ENCODE results near the gene PSD.

The PSD gene

DNA sequence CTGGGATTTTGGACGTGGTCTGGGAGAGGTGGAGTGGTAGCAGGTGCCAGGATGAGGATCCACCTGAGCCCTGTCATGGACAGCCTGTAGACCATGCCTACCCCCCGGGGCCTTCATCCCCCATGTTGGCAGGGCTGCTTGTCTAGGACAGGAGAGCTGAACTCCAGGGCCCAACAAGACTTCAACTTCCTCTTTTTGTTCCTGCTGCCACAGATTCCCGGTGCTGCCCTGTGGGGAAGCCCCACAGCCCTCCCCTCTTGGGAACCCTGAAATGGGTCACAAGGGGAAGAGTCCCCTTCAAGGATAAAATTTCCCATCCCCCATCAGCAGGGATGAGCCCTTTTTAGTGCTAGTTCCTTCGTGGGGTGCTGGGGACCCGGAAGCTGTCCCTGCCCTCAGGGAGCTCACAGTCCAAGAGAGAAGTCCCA is 15.0 kb upstream of the PSD start:
- peaks cover 16% of the 10 kb centered on the region for H3K4me1 ChIP-seq (ENCODE audit: control insufficient read depth, low read length)
- H3K4me2 ChIP-seq (ENCODE audit: low read length): 0 out of 2 replicates have a peak overlapping the region, but pooled peaks have one; percentile 80
- H4K20me1 ChIP-seq (ENCODE audit: control insufficient read depth, insufficient read depth, low read depth, low read length): no peaks in the 10 kb centered on the region
- no peaks in the 10 kb centered on the region for H3F3A ChIP-seq (ENCODE audit: control insufficient read depth, insufficient read depth)
- TF ChIP-seq EZH2phosphoT487 (IDR thresholded peaks at IDR 0.05; ENCODE audit: borderline replicate concordance, low read length): no peak
- TF ChIP-seq, protein P1, sequence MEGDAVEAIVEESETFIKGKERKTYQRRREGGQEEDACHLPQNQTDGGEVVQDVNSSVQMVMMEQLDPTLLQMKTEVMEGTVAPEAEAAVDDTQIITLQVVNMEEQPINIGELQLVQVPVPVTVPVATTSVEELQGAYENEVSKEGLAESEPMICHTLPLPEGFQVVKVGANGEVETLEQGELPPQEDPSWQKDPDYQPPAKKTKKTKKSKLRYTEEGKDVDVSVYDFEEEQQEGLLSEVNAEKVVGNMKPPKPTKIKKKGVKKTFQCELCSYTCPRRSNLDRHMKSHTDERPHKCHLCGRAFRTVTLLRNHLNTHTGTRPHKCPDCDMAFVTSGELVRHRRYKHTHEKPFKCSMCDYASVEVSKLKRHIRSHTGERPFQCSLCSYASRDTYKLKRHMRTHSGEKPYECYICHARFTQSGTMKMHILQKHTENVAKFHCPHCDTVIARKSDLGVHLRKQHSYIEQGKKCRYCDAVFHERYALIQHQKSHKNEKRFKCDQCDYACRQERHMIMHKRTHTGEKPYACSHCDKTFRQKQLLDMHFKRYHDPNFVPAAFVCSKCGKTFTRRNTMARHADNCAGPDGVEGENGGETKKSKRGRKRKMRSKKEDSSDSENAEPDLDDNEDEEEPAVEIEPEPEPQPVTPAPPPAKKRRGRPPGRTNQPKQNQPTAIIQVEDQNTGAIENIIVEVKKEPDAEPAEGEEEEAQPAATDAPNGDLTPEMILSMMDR (IDR thresholded peaks at IDR 0.05; ENCODE audit: low read depth, low read length, poor library complexity, severe bottlenecking): no peak
- no peak overlapping the region for H3K4me3 ChIP-seq (ENCODE audit: low read length)
- no peak overlapping the region for H3K27ac ChIP-seq (ENCODE audit: low read depth, low read length)
- no peaks in the 10 kb centered on the region for H3K9me3 ChIP-seq (ENCODE audit: control insufficient read depth, insufficient read depth, low read length)
- H3K9me2 ChIP-seq (replicated peaks; ENCODE audit: control insufficient read depth, low read length): no peaks in the 10 kb centered on the region
- H3K79me2 ChIP-seq (ENCODE audit: control insufficient read depth, low read length): peaks cover 16% of the 10 kb centered on the region
- H3K27me3 ChIP-seq (ENCODE audit: control insufficient read depth, low read length): peaks cover 15% of the 10 kb centered on the region
- H3K36me3 ChIP-seq (ENCODE audit: control insufficient read depth, low read length): peaks cover 8% of the 10 kb centered on the region

DNA sequence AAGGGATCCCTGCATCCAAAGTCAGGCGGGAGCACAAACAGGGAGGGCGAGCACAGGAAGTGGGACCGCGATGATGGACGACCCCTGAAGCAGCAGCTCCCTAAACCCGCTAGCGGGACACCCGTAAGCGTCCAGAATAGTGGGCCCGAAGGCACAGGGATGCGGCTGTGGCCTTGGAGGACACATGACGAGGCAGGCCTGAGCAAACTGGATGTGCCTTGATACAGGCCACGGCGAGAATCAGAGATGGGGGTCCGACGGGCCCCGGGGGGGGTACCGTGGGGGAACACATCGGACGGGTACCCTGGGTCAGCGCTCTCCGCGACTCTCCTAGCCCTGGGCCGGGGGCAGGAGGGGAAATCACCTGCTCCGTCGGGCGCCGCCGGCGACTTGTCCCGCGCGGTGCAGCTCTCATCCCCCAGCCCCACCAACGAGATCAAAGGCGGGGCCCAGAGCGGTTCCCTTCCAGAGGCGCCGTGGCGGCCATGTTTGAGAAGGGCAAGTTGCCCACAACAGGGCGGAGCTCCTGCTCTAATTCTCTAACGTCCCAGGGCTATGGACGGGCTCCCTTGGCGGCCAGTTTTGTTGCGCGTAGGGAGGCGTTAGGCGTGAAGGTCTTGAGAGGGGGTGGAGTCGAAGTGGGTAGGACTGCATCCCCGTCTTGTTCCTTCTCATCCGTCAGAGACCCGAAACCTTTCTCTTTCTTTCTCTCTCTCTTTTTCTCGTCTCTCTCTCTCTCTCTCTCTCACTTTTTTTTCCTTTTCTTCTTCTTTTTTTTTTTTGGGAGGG is 13.8 kb upstream of the PSD start, which contains the start of gene CUEDC2:
TSS of gene CUEDC2 (minus strand) at position 413 of the 789 bp plus-strand sequence. CDS start 7,386 bp downstream, outside the sequence.
- Histone ChIP-seq H3K79me2 (ENCODE audit: control insufficient read depth, low read length) (peaks cover 16% of the 10 kb centered on the region), H3K27me3 (ENCODE audit: control insufficient read depth, low read length) (peaks cover 15% of the 10 kb centered on the region), H3K9me2 (replicated peaks; ENCODE audit: control insufficient read depth, low read length) (no peaks in the 10 kb centered on the region), H3F3A (ENCODE audit: control insufficient read depth, insufficient read depth) (no peaks in the 10 kb centered on the region), H3K9me3 (ENCODE audit: control insufficient read depth, insufficient read depth, low read length) (no peaks in the 10 kb centered on the region), H4K20me1 (ENCODE audit: control insufficient read depth, insufficient read depth, low read depth, low read length) (no peaks in the 10 kb centered on the region), H3K4me2 (ENCODE audit: low read length) (peak within 1 kb of the TSS; percentile 80), H3K36me3 (ENCODE audit: control insufficient read depth, low read length) (peaks cover 8% of the 10 kb centered on the region), H3K4me1 (ENCODE audit: control insufficient read depth, low read length) (peaks cover 16% of the 10 kb centered on the region), H3K4me3 (ENCODE audit: low read length) (peak within 1 kb of the TSS; percentile 90), H3K27ac (ENCODE audit: low read depth, low read length) (peak within 1 kb of the TSS; percentile 52)
- TF ChIP-seq EZH2phosphoT487 (IDR thresholded peaks at IDR 0.05; ENCODE audit: borderline replicate concordance, low read length): no peak
- TF ChIP-seq, protein P1 (IDR thresholded peaks at IDR 0.05; ENCODE audit: low read depth, low read length, poor library complexity, severe bottlenecking): peak; percentile 35

DNA sequence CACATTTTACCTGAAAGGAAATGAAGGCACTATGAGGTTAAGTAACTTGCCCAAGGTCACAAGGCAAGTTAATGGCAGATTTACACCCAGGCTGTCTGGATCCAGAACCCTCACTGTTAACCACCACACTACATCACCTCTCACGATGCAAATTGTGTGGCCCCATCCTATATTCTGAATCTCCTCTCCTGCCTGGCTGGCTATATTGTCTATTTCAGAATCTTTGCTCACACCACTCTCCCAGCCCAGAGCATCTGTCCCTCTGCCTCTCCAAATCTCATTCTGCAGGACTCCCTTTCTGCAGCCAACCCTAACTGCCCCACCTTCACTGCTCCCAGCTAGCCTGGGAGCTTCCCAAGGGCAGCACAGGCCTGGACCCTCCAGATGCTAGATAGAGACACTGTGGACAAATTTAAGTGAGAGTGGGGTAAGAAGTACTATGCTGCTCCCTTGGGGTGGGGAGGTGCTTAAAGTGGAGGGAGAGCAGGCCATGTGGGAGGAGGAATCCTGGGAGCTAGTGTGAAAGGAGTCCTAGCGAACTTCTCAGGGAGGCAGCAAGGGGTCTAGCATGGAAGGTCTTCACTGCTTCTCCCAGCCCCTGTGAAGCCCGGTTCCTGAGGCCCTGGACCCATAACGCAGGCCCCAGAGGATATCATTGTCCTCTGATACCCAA is 13.0 kb upstream of the PSD start:
- H3K4me2 ChIP-seq (ENCODE audit: low read length): peak overlapping the region; percentile 80
- peak overlapping the region; percentile 90 for H3K4me3 ChIP-seq (ENCODE audit: low read length)
- peaks cover 16% of the 10 kb centered on the region for H3K4me1 ChIP-seq (ENCODE audit: control insufficient read depth, low read length)
- H3K9me2 ChIP-seq (replicated peaks; ENCODE audit: control insufficient read depth, low read length): no peaks in the 10 kb centered on the region
- peaks cover 16% of the 10 kb centered on the region for H3K79me2 ChIP-seq (ENCODE audit: control insufficient read depth, low read length)
- peaks cover 15% of the 10 kb centered on the region for H3K27me3 ChIP-seq (ENCODE audit: control insufficient read depth, low read length)
- no peaks in the 10 kb centered on the region for H3F3A ChIP-seq (ENCODE audit: control insufficient read depth, insufficient read depth)
- no peaks in the 10 kb centered on the region for H4K20me1 ChIP-seq (ENCODE audit: control insufficient read depth, insufficient read depth, low read depth, low read length)
- TF ChIP-seq, protein P1 (IDR thresholded peaks at IDR 0.05; ENCODE audit: low read depth, low read length, poor library complexity, severe bottlenecking): no peak
- TF ChIP-seq EZH2phosphoT487 (IDR thresholded peaks at IDR 0.05; ENCODE audit: borderline replicate concordance, low read length): no peak
- H3K36me3 ChIP-seq (ENCODE audit: control insufficient read depth, low read length): peaks cover 8% of the 10 kb centered on the region
- H3K9me3 ChIP-seq (ENCODE audit: control insufficient read depth, insufficient read depth, low read length): no peaks in the 10 kb centered on the region
- H3K27ac ChIP-seq (ENCODE audit: low read depth, low read length): peak overlapping the region; percentile 52

Measured in DOHH2 (cell line).